Vagina (tissue), 2 donors: ENCODE results near the gene CACNG7.

Experiments
- POLR2A ChIP-seq, 2 donors: fragments of 450-650 bp; IDR thresholded peaks; one replicate each; pipeline ENCODE4 v1.6.1; 2017; ENCODE audit warnings: antibody characterized with exemption in 2 of 2, mild to moderate bottlenecking in 2 of 2, moderate library complexity in 2 of 2
- POLR2AphosphoS5 ChIP-seq, 2 donors: sonication (generic); formaldehyde crosslinking; IDR thresholded peaks; one replicate each; pipeline ENCODE4 v1.9.0; 2017; ENCODE audit warnings: antibody characterized with exemption in 2 of 2, mild to moderate bottlenecking in 2 of 2, low read depth in 1 of 2; ENCODE audit not compliant: insufficient read depth in 1 of 2
- TF ChIP-seq, protein P1 (sequence below), 3 experiments: fragments of 450-650 bp in 2 of 3; fragments of 200-600 bp in 1 of 3; sonication (generic) in 1 of 3; IDR thresholded peaks; one replicate each; pipeline ENCODE4 v1.5.1; 2017 to 2019; ENCODE audit warnings: antibody characterized with exemption in 3 of 3, mild to moderate bottlenecking in 2 of 3, moderate library complexity in 2 of 3

DNA sequence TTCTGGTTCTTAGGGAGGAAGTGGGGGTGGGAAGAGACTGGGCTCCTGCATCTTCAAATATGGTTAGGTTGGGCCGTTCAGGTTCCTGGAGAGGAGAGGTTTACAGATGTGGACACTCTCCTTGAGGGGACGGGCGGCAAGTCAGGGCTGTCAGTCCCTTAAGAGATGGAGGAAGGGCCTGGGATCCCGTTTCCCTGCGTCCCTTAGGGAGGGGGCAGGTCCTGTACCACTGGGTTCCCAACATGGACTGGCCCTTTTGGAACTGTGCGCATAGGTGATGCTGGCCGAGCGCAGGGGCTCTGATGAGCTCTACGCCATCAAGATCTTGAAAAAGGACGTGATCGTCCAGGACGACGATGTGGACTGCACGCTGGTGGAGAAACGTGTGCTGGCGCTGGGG lies 10.9 kb upstream of the CACNG7 start:
- TF ChIP-seq, protein P1, sequence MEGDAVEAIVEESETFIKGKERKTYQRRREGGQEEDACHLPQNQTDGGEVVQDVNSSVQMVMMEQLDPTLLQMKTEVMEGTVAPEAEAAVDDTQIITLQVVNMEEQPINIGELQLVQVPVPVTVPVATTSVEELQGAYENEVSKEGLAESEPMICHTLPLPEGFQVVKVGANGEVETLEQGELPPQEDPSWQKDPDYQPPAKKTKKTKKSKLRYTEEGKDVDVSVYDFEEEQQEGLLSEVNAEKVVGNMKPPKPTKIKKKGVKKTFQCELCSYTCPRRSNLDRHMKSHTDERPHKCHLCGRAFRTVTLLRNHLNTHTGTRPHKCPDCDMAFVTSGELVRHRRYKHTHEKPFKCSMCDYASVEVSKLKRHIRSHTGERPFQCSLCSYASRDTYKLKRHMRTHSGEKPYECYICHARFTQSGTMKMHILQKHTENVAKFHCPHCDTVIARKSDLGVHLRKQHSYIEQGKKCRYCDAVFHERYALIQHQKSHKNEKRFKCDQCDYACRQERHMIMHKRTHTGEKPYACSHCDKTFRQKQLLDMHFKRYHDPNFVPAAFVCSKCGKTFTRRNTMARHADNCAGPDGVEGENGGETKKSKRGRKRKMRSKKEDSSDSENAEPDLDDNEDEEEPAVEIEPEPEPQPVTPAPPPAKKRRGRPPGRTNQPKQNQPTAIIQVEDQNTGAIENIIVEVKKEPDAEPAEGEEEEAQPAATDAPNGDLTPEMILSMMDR (IDR thresholded peaks at IDR 0.05): no peak
- TF ChIP-seq POLR2A (IDR thresholded peaks at IDR 0.05) (no peak), POLR2AphosphoS5 (IDR thresholded peaks at IDR 0.05; ENCODE audit: insufficient read depth in 1 of 2, low read depth in 1 of 2) (no peak)
